Measurements from ENCODE around the gene SHQ1. TPM values are rescaled to one million over a fixed set of nuclear protein-coding genes. Genes with fewer than 3 reads are reported as not detected.
"Not testable (repeated sequence)": the region's sequence is repeated elsewhere in the genome, so short reads cannot be mapped to it uniquely, and the experiment has no call there.

SHQ1 gene
- total RNA-seq, 1 experiment from 2014 or later = 20.3 TPM

DNA sequence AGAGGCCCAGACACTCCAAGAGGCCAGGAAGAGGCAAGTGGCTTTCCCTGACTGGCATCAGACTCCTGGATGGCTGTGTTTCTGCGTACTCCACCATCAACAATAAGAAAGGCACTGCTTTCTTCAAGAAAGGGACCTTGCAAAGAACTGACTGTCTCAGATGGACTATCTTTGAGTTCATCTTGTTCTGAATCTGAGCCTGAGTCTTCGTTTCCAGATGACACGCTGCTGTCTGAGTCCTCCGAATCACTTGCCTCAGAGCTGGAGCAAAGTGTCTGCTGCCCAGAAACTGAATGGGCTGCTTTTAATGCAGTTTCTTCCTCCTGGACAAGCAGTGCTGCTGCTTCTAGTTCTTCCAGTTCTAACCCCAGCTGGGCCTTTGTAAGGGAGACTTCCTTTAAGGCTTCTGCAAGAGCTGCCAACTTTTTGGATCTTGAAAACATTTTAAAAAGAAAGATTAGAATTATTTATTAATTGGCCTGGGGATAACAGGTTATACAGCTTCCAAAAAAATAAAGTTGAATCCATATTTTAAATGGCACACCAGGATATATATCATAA, 97.8 kb downstream of the SHQ1 start:
- DNase-seq (ENCODE audit: low read depth) = no peak

DNA sequence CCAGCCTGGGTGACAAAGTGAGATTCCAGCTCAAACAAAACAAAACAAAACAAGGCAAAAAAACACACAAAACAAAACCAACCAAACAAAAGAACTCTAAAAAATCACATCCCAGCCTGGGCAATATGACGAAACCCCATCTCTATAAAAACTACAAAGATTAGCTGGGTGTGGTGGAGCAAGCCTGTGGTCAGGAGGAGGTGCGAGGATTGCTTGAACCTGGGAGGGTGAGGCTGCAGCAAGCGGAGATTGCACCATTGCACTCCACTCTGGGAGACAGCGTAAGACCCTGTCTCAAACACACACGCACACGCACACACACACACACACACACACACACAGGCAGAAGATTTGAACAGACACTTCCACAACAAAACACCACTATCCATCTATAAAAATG, 99.6 kb downstream of the SHQ1 start:
- no peak for DNase-seq (ENCODE audit: low read depth)

DNA sequence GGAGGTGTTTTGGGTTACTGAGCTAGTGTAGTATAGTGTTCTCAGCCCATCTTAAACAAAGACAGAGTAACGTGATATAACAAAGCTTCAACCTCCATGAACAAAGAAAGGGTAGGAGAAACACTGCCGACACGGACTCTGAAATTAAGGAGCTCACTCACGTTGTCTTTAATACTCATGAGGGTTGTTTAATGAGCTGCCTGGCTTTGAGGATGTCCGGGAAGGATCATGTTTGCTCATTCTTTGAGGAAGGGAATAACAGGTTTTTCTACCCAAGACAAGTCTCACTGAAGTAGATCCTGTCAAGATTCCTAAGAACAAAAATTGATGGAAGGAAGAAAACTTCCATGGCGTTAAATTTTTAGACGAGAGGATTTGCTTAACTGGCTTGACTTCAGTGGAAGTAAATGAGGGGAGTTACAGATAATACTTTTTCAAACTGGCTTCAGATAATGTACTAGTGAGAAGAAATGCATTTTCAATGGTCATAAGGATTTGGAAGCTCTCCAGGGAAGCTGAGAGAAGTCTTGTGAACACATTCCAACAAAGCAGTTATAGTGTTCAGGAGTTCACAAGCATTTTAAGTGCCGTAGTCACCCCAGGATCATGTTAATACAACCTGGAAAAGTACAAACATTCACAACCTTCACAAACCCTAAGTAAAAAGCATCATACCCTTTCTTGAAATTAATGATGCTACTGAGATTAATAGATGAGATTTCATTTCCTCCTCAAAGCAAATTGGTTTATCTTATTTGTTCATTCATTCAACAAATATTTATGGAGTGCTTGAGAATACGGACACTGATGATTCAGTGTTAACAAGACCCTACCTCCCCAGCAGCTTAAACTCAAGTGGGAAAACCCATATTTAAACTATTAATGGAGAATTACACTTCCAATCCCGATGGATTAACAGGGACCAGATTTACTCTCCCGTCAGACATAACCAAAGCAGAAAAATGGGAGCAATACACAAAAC, 101.5 kb downstream of the SHQ1 start:
- no peak for DNase-seq (ENCODE audit: low read depth)

DNA sequence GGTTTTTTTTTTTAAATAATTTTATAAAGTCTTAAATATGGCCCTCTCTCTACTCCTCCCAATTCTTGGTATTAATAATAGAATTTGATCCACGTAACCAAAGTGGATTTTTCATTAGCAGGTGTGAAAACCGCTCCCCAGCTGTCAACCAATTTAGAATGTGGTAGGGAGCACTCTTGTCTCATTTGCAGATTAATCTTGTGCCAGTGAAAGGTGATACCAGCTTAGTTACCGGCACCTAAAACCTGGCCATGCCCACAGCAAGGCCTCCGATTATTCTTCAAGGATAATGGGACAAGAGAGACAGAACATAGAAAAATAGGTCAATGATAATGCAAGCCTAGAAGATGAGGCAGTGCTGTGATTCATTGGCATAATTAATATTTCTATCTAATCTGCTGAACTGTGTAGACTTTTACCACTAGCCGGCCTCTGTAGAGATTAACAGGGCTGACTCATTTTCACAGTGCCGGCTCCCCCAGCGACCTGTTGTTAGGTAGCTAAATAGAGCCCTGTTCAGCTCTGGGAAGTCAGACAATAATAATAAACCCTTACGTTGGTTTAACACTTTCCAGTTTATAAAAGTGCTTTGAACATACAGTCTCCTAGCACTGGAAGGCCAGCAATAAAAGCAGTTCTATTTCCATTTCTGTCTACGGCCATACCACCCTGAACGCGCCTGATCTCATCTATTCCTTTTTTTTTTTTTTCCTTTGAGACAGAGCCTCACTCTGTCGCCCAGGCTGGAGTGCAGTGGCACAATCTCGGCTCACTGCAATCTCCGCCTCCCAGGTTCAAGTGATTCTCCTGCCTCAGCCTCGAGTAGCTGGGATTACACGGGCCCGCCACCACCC, 102.9 kb downstream of the SHQ1 start:
- no peak for DNase-seq (ENCODE audit: low read depth)

DNA sequence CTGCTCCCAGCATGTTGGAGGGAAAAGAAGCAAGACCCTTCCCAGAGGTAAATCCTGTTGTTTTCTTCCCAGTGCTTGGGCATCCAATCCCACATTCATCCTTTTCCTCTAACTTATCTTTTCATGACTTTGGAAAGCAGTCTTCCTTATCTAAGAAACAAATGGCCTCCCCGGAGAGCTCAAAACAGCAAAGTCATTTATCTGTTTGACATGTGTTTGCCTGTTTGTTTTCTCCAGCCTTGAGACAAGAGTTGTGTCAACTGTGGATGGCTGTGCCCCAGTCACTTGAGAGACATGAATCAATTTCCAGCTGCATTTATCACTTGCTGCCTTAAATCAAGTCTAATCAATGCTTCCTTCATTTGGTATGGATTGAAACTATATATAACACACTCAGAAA, 103.9 kb downstream of the SHQ1 start:
- no peak for DNase-seq (ENCODE audit: low read depth)

DNA sequence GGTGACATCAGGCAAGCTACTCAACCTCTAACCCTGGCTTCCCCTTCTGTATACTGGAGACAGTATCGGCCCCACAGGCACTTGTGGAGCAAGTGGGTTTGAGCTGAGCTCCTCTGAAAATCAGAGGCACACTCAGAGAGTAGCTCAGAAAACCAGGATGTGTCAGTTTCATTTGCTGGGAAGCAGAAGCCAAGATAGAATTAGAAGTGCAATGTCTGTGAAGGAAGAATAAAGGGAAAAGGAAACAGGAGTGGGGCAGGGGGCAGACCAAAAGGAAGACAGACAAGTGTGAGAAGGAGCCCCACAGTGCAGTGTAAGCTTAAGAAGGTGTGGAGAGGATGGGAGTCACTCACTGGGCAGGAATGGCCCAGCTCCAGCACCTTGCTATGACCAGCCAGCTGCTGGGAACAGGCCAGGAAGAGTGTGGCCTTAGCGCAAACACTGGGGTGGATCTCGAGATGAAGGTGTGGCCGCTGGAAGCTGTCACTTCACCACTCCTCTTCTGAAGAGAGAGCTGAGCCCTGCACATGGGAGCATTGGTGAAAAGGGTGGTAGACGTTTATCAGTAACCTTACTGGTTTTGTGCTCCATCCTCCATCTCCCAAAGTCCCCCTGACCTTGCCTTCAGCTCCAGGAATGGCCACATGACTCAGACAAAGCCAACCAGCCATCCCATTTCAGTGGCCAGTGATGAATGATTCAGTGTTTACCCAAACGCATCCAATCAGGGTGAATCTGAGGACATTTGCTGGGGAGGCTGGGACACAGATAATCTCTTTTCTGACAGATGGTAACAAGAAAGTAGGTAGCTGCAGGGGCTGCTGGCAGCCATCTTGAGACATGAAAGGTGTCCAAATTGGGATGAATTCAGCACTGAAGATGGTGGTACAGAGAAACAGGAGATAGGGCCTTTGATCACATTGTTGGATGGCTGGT, 108.4 kb downstream of the SHQ1 start:
- DNase-seq (ENCODE audit: low read depth) = peak; percentile 26

DNA sequence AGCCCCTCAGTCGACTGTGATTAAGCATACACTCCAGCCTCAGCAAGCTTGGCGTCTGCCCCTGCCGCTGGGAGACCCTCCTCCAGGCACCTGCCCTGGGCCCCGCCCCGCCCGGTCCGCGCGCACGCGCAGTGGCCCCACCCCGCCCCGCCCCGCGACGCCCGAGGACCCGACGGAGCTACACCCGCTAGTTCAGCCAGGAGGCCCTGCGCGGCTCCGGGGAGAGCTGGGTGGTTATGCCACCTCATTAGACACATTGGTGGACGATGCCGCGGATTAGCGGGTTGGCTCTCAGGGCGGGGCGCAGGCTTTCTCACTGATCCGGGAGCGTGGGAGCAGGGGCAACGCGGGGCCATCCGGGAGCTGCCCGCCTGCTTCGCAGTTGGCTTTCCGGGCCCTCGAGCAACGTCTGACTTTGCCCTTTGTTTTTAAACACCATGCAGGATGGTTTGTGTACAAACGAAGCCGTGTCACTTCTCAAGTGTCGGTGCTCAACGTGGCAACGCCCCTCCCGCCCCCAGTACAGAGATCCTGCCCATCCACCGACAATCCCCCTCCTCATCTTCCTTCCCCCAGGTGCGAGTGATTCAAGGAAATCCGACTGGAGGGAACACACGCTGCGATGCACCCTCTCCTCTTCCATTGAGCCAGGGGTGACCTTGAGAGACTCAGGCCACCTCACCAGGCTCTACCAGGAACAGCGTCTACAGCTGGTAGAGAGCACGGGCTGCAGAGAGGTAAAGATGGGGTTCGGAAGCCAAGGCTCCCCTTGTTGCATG, 109.3 kb downstream of the SHQ1 start:
- no peak for DNase-seq (ENCODE audit: low read depth)

DNA sequence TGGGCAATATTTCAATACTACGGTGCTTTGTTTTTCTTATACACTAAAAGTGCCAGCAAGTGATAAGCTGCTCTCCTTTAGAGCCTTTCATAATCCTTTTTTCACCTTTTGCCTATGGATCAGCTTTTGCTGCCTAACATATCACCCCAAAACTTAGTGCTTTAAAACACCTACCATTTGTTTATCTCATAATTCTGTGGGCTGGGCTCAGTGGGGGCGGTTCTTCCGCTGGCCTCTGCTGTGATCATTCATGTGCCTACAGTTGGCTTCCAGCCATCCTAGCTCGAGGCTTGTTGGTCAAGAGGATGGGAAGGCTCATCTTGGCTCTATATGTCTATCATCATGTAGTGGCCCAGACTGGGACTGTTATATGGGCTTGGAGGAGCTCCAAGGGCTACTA, 113.2 kb downstream of the SHQ1 start:
- not testable (repeated sequence) for DNase-seq (ENCODE audit: low read depth)

DNA sequence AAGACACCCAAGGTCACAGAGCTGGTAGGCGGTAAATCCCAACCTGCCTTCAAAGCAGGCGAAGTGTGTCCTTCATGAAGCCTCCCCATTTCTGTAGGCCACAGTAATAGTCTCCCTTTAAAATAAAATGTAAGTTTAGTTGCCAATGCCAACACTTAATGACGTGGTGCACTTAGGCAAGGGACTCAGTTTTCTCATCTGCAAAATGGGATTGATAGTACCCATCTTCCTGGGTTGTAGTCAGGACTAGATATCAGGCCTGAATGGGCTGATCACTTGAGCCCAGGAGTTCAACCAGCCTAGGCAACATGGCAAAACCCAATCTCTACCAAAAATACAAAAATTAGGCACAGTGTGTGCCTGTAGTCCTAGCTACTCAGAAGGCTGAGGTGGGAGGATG, 114.6 kb downstream of the SHQ1 start:
- no peak for DNase-seq (ENCODE audit: low read depth)

DNA sequence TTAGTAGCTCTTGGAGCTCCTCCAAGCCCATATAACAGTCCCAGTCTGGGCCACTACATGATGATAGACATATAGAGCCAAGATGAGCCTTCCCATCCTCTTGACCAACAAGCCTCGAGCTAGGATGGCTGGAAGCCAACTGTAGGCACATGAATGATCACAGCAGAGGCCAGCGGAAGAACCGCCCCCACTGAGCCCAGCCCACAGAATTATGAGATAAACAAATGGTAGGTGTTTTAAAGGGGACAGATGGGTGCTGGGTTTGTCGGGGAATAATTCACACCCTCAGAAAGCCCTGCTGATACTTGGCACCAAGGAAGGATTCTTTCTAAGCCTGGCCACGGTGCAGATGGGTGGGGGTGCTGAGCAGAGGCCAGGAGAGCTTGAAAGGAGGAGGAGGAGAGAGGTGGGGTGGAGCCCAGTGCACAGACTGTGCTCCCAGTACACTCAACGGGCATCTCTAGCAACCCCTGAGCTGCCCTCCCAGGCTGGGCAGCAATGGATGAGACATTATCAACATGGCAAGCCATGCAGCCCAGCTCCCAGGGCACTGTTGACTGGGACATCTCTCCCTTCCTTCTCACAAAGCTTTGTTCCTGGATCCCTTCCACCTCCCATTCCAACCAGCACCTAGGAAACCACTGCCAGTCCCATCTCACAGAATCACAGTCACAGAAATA, 115.4 kb downstream of the SHQ1 start:
- DNase-seq (ENCODE audit: low read depth) = not testable (repeated sequence)

DNA sequence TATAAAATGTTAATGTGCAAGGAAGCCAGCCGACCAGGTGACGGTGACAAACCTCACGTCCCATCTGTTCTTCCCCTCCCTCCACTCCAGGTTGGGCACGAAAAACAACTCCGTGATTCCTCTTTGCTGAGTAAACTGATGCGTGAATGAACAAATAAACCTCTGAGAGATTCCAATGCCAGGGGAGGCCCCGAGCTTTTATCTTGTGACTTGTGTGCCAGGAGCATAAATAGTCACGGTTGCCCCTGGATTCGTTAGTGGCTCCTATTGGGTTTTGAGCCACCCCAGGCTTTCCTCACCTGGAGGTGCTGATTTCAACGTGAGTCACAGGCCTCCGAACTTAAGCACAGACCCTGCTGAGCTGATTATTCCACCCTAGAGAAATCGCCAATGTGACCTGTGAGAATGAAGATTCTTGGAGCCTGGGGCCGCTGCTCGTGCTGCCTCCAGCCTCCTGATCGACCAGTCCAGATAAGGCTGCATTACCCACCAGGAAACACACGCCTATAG, 119.2 kb downstream of the SHQ1 start:
- DNase-seq (ENCODE audit: low read depth) = no peak

DNA sequence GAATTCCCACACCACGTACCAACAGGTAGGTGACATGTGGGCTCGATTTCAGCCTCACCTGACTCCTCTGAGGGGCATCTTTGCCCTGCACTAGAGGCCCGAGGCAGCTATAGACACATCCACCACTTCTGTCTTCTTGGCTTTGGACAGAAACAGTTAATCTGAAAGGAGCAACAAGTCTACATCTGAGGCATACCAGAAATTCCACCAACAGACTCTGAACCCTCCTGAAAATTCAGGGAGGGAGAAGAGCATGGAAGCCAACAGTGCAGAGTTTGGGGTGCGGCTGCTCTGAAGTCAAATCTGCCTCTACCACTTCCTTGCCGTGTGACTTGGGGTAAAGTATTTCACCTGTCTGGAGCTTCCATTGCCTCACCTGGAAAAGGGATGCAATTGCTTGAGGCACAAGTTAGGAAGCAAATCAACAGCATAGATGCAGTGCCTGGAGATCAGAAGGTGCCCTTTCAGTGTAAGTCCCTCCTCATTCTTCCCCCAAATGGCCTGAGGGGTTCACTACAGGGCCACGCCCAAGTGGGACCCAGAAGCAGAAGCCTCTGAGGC, 119.8 kb downstream of the SHQ1 start:
- DNase-seq (ENCODE audit: low read depth) = no peak

DNA sequence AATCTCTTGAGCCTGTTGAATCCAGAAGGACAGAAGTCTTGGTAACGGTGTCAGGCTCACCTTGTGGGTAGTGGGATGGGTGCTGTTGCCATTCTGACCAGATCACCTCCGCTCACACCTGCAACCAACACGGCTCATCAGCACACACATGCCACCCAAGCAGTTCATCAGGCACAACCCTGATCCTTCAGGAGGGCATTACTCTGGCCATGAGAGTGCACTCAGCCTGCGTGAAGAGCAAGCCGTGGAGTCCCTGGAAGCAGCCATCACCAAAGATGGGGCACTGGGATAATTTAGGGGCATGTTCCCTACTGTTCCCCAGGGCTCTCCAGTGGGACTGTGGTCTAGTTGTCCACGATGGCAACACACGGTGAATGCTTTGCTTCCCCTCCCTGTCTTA, 120.5 kb downstream of the SHQ1 start:
- DNase-seq (ENCODE audit: low read depth) = no peak

DNA sequence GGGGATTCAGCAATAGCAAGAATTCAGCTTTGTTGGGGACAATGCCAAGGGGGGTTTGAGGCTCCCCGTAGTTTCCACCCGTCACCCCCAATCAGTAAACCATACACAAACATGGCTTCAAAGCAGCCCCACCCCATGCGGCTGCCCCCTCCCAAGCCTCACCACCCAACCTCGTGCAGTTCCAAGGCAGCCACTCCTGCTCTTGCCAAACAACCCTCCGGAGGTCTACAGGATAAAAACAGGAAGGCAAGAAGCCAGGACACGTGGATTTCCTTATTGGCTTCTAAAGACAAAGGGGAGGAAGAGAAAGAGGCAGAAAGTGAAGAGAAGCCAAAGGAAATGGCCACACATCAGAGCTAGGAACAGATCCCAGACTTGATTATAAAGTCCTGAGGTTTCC, 121.1 kb downstream of the SHQ1 start:
- no peak for DNase-seq (ENCODE audit: low read depth)

DNA sequence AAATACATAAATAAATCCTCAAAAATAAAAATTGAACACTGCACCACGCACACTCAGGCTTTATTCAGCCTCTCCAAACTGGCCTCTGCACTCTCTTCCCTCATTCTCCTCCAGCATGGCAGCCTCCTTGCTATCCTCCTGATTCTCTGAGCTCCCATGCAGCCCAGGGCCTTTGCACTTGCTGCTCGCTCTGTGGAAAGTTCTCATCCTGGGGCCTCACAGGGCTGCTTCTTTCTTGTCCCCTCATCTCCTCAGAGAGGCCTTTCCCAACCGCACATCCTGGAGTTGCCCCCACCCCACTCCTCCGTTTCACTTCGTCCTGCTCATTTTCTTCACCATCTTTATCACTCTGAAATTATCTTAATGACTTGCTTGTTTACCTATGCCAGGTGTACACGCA, 123.0 kb downstream of the SHQ1 start:
- no peak for DNase-seq (ENCODE audit: low read depth)

DNA sequence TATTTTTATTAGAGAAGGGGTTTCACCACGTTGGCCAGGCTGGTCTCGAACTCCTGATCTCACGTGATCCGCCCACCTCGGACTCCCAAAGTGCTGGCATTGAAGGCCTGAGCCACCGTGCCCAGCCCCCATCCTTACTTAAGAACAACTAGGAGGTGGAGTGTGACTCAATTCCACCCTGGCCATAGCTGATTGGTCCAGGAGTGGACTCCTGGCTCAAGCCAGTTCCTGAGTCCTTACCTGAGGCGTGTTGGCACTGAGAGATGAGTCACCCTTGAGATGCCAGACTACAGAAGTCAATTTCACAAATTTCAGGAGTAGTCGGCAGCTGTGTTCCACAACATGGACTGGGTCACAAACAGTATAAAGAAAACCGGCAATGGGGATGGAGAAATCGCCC, 124.2 kb downstream of the SHQ1 start:
- no peak for DNase-seq (ENCODE audit: low read depth)

DNA sequence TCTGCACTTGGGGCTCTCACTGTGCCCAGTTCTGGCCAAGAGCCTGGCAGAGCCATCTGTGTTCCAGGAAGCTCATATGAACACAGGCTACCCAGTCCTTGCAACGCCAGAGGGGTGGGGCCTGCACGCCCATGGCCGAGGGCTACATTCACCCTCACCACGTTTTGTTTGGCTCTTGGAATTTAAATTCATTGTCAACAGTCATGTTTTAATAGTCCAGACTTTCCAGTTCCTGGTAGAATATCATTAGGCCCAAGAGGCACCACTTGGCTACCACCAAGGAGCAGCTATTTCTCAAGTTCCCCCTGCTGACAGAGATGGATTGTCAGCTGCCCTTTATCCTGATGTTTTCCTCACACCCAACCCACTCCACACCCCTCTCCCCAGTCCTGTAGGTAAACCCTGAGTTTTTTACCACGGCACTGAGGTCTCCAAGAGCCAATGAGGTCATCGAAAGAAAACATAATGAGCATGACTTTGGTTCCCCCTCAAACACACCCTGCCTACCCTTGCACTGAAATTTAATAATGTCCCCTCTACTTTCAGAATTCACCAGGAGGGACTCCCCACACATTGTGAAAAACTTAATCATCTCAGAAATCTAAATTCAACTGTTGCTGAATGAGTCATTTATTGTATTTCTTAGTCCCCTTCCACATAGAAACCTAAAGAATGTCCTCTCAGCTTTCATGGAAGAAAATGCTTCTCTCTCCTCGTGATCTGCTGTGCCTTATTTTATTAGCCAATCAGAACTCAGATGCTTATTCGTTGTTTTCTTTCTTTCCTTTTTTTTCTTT, 125.1 kb downstream of the SHQ1 start:
- DNase-seq (ENCODE audit: low read depth) = peak; percentile 80

DNA sequence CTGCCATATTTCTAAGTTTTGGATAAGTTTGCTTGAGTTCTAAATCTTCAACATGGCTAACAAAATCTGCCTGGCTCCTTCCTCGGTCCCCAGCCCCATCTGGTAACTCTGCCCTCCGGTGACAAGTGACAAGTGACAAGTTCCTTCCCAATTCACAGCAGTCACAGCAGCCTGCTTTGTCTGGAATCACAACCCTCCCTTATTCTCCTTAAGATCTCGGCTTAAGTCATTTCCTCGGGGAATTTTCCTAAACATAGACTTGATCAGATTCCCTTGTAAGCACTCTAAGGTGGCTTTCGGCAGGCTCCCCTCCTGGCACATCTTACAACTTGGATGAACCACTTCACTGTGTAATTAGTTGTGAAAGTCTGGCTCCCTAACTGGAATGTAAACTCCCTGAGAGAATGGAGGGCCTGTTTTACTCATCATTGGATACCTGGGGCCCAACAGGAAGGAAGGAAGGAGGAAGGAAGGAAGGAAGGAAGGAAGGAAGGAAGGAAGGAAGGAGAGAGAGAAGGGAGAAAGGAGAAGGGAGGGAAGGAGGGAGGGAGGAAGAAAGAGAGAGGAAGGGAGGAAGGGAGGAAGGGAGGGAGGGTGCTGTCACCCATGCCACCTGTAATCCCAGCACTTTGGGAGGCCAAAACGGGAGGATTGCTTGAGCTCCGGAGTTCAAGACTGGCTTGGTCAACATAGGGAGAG, 126.4 kb downstream of the SHQ1 start:
- no peak for DNase-seq (ENCODE audit: low read depth)

All from LHCN-M2 (cell line).